ENCODE data around the gene FMN1.

GRCh38 chr15:32922541-32922940, 272.0 kb downstream of the FMN1 start:
- no peak for TF ChIP-seq EZH2phosphoT487 (IDR thresholded peaks at IDR 0.05; ENCODE audit: insufficient read depth, low read depth)
- TF ChIP-seq EZH2 (IDR thresholded peaks at IDR 0.05; ENCODE audit: insufficient read depth, poor library complexity, severe bottlenecking): no peak
